ENCODE measurements around the gene NAA80. TPM values are rescaled to one million over a fixed set of nuclear protein-coding genes. Genes with fewer than 3 reads are reported as not detected.

The NAA80 gene
- total and polyA plus RNA-seq, 8 donors, result 3.1 to 107 (median 17.0) TPM

DNA sequence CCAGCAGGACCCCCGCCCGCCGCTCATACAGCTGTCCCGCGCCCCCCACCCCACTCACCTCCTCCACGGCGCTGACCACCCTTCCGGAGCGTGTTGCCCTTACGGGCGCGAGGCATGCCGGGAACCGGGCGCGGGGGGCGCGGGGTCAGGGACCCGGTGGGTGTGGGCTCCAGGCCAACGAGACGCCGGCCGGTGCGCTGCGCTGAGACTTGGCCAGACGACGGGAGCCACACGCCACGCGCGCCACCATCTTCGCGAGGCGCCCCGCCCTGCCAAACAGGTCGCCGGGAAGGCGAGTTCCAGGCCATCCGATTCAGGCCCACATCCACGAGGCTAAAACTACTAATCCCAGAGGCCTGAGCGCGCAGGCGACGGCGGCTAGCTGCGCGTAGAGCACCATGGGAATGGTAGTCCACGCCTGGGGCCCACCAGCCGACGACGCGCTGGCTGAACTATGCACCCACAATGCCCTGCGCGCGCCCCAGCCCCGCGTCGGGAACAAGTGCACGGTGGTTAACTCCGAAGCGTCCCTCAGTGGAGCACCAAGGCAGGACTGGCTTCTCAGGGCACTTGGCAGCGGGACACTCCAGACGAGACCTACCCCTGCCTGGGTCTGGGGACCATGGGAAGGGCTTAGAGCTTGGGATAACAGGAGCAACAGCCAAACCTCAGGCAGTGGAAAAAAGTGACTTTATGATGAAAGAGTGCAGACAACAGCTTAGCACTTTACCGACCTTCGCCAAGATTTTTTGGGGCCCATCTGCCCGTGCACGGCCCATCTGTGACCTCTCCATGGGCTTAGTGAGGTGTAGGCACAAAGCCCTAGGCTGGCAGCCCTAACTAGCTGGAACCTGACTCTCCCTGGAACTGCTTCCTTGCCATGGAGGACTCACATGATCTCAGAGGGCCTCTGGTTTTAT is 6.8 kb downstream of the NAA80 start, which contains the start of gene IFRD2:
TSS of gene IFRD2 (minus strand) at position 271 of the 920 bp plus-strand sequence. CDS start at position 116, 155 bp downstream.
- WGBS, 5 donors, result 0 to 1% (median 1%) methylated on average over 28 to 67 of the region's 67 CpGs
- TF ChIP-seq POLR2AphosphoS5 (IDR thresholded peaks at IDR 0.05), result peak; percentile 85 to 98 (median 93)
- TF ChIP-seq, protein P1, sequence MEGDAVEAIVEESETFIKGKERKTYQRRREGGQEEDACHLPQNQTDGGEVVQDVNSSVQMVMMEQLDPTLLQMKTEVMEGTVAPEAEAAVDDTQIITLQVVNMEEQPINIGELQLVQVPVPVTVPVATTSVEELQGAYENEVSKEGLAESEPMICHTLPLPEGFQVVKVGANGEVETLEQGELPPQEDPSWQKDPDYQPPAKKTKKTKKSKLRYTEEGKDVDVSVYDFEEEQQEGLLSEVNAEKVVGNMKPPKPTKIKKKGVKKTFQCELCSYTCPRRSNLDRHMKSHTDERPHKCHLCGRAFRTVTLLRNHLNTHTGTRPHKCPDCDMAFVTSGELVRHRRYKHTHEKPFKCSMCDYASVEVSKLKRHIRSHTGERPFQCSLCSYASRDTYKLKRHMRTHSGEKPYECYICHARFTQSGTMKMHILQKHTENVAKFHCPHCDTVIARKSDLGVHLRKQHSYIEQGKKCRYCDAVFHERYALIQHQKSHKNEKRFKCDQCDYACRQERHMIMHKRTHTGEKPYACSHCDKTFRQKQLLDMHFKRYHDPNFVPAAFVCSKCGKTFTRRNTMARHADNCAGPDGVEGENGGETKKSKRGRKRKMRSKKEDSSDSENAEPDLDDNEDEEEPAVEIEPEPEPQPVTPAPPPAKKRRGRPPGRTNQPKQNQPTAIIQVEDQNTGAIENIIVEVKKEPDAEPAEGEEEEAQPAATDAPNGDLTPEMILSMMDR (IDR thresholded peaks at IDR 0.05), result no peak

DNA sequence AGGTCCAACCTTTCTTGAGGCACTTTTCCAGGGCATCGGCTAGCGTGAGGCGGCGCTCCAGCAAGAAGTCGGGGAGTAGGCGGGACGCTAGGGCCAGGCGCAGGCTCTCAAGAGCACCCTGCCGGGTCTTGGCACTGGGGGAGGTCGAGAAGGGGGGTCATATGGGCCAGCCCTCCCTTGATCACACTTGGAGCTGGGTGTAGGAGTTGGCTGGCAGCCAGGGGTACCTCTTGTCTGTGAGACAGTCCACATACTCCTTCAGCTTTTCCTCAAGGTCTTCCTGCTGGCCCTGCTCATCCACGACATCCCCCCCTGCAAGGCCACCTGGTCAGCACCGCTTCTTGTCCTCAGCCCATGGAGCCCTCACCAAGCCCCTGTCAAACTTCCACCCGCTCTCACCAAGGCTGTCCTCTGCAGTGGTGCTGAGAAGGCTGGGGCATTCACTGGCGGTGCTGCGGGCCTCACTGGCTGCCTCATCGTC is 9.0 kb downstream of the NAA80 start:
- peak overlapping the region; percentile 95 to 99 (median 97) for H3K27ac ChIP-seq
- WGBS, 5 donors, result 44 to 77% (median 73%) methylated on average over 15 to 16 of the region's 16 CpGs

More for the DNA sequence above, 6.8 kb downstream of the NAA80 start, which contains the start of gene IFRD2:
- DNase-seq, result peak; percentile 98 to 99
- Histone ChIP-seq H3K27ac (peak within 1 kb of the TSS; percentile 95 to 99 (median 97)), H3K4me1 (peaks cover 30 to 52% (median 47%) of the 10 kb centered on the region in 4 donors), H3K9me3 (no peaks in the 10 kb centered on the region), H3K36me3 (peaks cover 37 to 45% (median 39%) of the 10 kb centered on the region in 4 donors), H3K4me3 (peak within 1 kb of the TSS; percentile 86 to 99 (median 96)), H3K27me3 (no peaks in the 10 kb centered on the region)
- intact Hi-C loops (cut with DNase I; ENCODE audit: low total_unique reads), result no loop called here

GRCh38 chr3:50289130-50289529 is 10.1 kb downstream of the NAA80 start:
- 94 to 100% (median 97%) methylated on average over 6 of the region's 6 CpGs for WGBS, 5 donors
- no peaks in the 10 kb centered on the region for H3K9me3 ChIP-seq
- DNase-seq, result no peak
- H3K4me3 ChIP-seq, result no peak overlapping the region
- peak overlapping the region in 2 of 5 donors; percentile 97 to 99 for H3K27ac ChIP-seq
- no peaks in the 10 kb centered on the region for H3K27me3 ChIP-seq
- peaks cover 30 to 48% (median 43%) of the 10 kb centered on the region in 4 donors for H3K4me1 ChIP-seq
- TF ChIP-seq POLR2AphosphoS5 (IDR thresholded peaks at IDR 0.05), result no peak
- TF ChIP-seq, protein P1 (IDR thresholded peaks at IDR 0.05), result no peak
- TF ChIP-seq EP300 (IDR thresholded peaks at IDR 0.05), result no peak
- no peak for TF ChIP-seq POLR2A (IDR thresholded peaks at IDR 0.05)
- intact Hi-C loops (cut with DNase I; ENCODE audit: low total_unique reads), result no loop called here
- H3K36me3 ChIP-seq, result peaks cover 34 to 45% (median 44%) of the 10 kb centered on the region in 4 donors

More for the DNA sequence above, 9.0 kb downstream of the NAA80 start:
- H3K4me1 ChIP-seq, result peaks cover 30 to 48% (median 43%) of the 10 kb centered on the region in 4 donors
- intact Hi-C loops (cut with DNase I; ENCODE audit: low total_unique reads), result no loop called here
- peaks cover 34 to 45% (median 44%) of the 10 kb centered on the region in 4 donors for H3K36me3 ChIP-seq
- H3K4me3 ChIP-seq, result peak overlapping the region in 2 of 4 donors; percentile 8 to 99
- TF ChIP-seq, protein P1 (IDR thresholded peaks at IDR 0.05), result no peak
- TF ChIP-seq EP300 (IDR thresholded peaks at IDR 0.05), result no peak
- no peak for TF ChIP-seq POLR2AphosphoS5 (IDR thresholded peaks at IDR 0.05)
- no peak for TF ChIP-seq POLR2A (IDR thresholded peaks at IDR 0.05)
- no peaks in the 10 kb centered on the region for H3K27me3 ChIP-seq
- H3K9me3 ChIP-seq, result no peaks in the 10 kb centered on the region
- DNase-seq, result peak; percentile 26 to 57

DNA sequence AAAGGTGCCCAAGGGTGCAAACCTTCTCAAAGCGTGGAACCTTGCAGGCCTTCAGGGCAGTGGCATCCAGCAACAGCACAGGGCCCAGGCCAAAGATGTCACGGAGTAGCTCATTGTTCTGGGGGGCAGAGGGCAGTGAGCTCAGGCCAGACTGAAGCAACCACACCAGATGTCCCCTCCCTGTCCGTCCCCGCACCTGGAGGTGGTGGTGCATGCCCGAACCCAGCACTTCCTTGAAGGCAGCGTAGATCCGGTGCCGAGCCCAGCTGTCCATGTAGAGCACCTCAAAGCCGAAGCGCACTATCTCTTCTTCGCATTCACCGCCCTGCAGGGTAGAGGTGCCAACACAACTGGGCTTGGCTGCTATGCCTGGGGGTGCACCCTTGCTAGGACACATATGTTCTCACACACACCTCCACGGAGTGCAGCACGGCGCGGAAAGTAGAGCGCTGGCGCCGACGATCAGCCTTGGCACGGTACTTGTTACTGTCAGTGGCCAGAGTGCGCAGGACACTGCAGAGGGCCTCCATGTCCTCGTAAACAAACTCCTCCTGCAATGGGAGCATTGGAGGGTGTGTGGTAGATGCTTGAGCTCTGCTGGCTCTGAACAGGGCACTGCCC is 10.7 kb downstream of the NAA80 start:
- H3K27ac ChIP-seq, result no peak overlapping the region
- no peaks in the 10 kb centered on the region for H3K9me3 ChIP-seq
- DNase-seq, result no peak
- WGBS, 5 donors, result 89 to 93% (median 91%) methylated on average over 21 to 23 of the region's 23 CpGs
- intact Hi-C loops (cut with DNase I; ENCODE audit: low total_unique reads), result no loop called here
- peaks cover 34 to 45% (median 44%) of the 10 kb centered on the region in 4 donors for H3K36me3 ChIP-seq
- no peak overlapping the region for H3K4me3 ChIP-seq
- H3K4me1 ChIP-seq, result peaks cover 30 to 43% (median 41%) of the 10 kb centered on the region in 4 donors
- no peaks in the 10 kb centered on the region for H3K27me3 ChIP-seq
- no peak for TF ChIP-seq POLR2AphosphoS5 (IDR thresholded peaks at IDR 0.05)
- TF ChIP-seq, protein P1 (IDR thresholded peaks at IDR 0.05), result no peak
